Measurements from ENCODE around the gene KLHL29. TPM values are rescaled to one million over a fixed set of nuclear protein-coding genes. Genes with fewer than 3 reads are reported as not detected.

The KLHL29 gene
- polyA plus RNA-seq, 1 donor from 2014 or later = 42.4 TPM

- Histone ChIP-seq H3K36me3 (ENCODE audit: insufficient read depth, low read length) (no peaks in the 10 kb centered on the region), H3K4me3 (ENCODE audit: low read length) (no peak overlapping the region), H3K27ac (ENCODE audit: low read length) (no peak overlapping the region), H3K9ac (ENCODE audit: low read length) (no peak overlapping the region), H3K9me2 (ENCODE audit: insufficient read depth, low read length) (no peaks in the 10 kb centered on the region), H3K4me2 (ENCODE audit: low read length) (no peak overlapping the region), H4K20me1 (ENCODE audit: insufficient read depth) (no peaks in the 10 kb centered on the region), H2AFZ (ENCODE audit: low read depth, low read length) (no peak overlapping the region), H3K79me2 (replicated peaks; ENCODE audit: insufficient read depth, low read length) (no peaks in the 10 kb centered on the region), H3F3A (ENCODE audit: insufficient read depth, low read length, poor library complexity, severe bottlenecking) (no peaks in the 10 kb centered on the region), H3K27me3 (ENCODE audit: insufficient read depth, low read depth, low read length) (no peaks in the 10 kb centered on the region), H3K9me3 (ENCODE audit: low read length) (no peaks in the 10 kb centered on the region)
- TF ChIP-seq POLR2AphosphoS5 (IDR thresholded peaks at IDR 0.05) (no peak), EZH2 (IDR thresholded peaks at IDR 0.05; ENCODE audit: borderline replicate concordance, insufficient read depth, low read length, poor library complexity, severe bottlenecking) (no peak), RAD21 (conservative IDR thresholded peaks at IDR 0.05) (no peak)
- TF ChIP-seq, protein P1, sequence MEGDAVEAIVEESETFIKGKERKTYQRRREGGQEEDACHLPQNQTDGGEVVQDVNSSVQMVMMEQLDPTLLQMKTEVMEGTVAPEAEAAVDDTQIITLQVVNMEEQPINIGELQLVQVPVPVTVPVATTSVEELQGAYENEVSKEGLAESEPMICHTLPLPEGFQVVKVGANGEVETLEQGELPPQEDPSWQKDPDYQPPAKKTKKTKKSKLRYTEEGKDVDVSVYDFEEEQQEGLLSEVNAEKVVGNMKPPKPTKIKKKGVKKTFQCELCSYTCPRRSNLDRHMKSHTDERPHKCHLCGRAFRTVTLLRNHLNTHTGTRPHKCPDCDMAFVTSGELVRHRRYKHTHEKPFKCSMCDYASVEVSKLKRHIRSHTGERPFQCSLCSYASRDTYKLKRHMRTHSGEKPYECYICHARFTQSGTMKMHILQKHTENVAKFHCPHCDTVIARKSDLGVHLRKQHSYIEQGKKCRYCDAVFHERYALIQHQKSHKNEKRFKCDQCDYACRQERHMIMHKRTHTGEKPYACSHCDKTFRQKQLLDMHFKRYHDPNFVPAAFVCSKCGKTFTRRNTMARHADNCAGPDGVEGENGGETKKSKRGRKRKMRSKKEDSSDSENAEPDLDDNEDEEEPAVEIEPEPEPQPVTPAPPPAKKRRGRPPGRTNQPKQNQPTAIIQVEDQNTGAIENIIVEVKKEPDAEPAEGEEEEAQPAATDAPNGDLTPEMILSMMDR (IDR thresholded peaks at IDR 0.05; ENCODE audit: poor library complexity, severe bottlenecking) = no peak
Observed at GRCh38 chr2:23666241-23666979, 281.4 kb downstream of the KLHL29 start.

DNA sequence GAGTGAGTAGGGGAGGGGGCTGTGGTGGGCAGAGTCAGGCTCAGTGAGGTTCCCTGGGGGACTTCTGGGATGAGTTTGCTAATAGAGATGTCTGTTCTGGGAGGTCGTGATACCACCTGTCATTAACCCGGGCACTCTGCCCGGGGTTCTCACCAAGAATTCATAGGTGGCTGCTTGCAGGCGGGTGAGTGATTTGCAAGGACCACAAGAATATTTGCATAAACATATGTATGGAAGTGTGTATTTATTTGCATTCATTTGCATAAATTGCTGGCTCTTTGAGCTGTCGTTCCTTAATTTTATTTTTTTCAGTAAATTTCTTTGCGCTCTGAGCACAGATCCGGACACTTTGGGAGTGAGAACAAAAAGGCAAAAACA lies 282.0 kb downstream of the KLHL29 start:
- no peak overlapping the region for H3K27ac ChIP-seq (ENCODE audit: low read length)
- no peaks in the 10 kb centered on the region for H3K9me3 ChIP-seq (ENCODE audit: low read length)
- no peaks in the 10 kb centered on the region for H3K36me3 ChIP-seq (ENCODE audit: insufficient read depth, low read length)
- no peaks in the 10 kb centered on the region for H3K27me3 ChIP-seq (ENCODE audit: insufficient read depth, low read depth, low read length)
- H3F3A ChIP-seq (ENCODE audit: insufficient read depth, low read length, poor library complexity, severe bottlenecking) = no peaks in the 10 kb centered on the region
- H2AFZ ChIP-seq (ENCODE audit: low read depth, low read length) = no peak overlapping the region
- H3K4me3 ChIP-seq (ENCODE audit: low read length) = no peak overlapping the region
- no peaks in the 10 kb centered on the region for H4K20me1 ChIP-seq (ENCODE audit: insufficient read depth)
- TF ChIP-seq EZH2 (IDR thresholded peaks at IDR 0.05; ENCODE audit: borderline replicate concordance, insufficient read depth, low read length, poor library complexity, severe bottlenecking) (no peak), EP300 (conservative IDR thresholded peaks at IDR 0.05; ENCODE audit: poor library complexity, severe bottlenecking) (no peak), RAD21 (conservative IDR thresholded peaks at IDR 0.05) (no peak), MXI1 (conservative IDR thresholded peaks at IDR 0.05; ENCODE audit: poor library complexity, severe bottlenecking) (no peak), POLR2AphosphoS5 (IDR thresholded peaks at IDR 0.05) (no peak), SMC3 (conservative IDR thresholded peaks at IDR 0.05; ENCODE audit: poor library complexity) (no peak), TAF1 (IDR thresholded peaks at IDR 0.05; ENCODE audit: low read depth) (no peak), REST (IDR thresholded peaks at IDR 0.05; ENCODE audit: borderline replicate concordance) (no peak)
- TF ChIP-seq, protein P1 (IDR thresholded peaks at IDR 0.05; ENCODE audit: poor library complexity, severe bottlenecking) = no peak
- H3K4me2 ChIP-seq (ENCODE audit: low read length) = no peak overlapping the region
- H3K9ac ChIP-seq (ENCODE audit: low read length) = no peak overlapping the region
- H3K79me2 ChIP-seq (replicated peaks; ENCODE audit: insufficient read depth, low read length) = no peaks in the 10 kb centered on the region
- H3K9me2 ChIP-seq (ENCODE audit: insufficient read depth, low read length) = no peaks in the 10 kb centered on the region
